Activated CD4-positive, alpha-beta T cell treated with anti-CD3 and anti-CD28 coated beads for 24 hours (primary cell): ENCODE data around the gene FBXW11.
"Not testable (repeated sequence)": the region's sequence is repeated elsewhere in the genome, so short reads cannot be mapped to it uniquely, and the experiment has no call there.

Experiments
- DNase-seq, 2 donors: peaks; one replicate each; pipeline ENCODE4 v3.0.0-alpha.2; 2020; ENCODE audit warnings: low read depth in 2 of 2

FBXW11 gene

DNA sequence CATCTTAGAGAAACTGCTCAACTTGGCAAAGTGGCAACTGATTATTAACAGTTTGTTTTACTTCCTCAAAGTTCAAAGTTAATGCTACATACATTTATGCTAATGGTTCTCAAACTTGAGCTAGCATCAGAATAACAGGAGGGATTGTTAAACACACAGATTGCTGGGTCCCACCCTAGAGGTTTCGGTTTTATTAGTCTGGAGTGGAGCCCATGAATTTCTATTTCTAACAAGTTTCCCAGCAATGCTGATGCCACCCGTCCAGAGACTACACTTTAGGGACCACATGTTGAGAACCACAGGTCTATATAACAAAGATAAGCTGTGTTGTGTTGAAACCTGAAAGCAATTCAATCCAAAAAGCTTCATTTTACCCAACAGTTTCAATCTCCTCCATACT is 95.3 kb downstream of the FBXW11 start:
- DNase-seq = no peak

DNA sequence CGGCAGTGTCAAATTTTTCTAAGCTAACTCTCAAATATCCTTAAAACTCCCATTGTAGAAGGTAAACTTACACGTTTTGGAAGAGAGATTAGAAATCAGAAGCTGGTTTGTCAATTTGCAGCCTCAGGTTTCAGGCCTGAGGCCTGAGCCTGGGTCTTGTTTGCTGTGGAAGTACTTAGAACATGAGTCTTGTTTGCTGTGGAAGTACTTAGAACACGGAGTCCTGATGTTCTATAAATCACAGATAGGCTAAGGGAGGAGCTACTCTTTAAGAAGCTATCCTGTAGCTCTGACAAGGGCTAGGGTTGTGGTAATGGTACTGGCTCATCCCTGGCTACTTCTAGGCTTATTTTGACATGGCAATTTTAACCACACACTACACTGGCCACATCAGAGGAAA is 97.8 kb downstream of the FBXW11 start:
- DNase-seq = no peak

DNA sequence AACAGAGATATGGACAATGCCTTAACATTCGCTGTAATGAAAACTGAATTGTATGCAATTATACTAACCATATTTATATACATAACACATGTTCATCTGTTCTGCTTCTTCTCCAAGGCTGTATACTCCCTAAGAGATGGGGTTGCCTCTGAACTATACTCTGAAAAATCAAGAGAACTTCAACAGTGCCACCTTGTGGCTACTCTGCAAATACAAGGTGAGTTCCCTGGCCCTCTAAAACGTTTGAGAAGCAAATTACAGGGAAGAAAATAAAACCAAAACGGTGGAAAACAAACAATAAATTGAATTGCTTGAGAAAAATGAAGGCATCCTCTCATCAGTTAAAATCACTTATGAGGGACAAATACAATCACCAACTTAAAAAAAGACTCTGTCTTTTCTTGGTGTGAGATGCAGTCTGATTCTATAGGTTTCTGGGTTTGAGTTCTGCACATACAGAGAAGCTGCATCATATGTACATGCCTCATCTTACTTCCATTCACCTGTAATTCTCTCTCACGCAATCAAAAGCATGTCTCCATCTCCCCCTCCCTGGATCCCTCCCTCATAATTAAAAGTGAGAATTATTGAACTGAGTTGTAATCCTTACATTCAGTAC is 98.6 kb downstream of the FBXW11 start:
- DNase-seq = peak in 1 of 2 donors; percentile 31

DNA sequence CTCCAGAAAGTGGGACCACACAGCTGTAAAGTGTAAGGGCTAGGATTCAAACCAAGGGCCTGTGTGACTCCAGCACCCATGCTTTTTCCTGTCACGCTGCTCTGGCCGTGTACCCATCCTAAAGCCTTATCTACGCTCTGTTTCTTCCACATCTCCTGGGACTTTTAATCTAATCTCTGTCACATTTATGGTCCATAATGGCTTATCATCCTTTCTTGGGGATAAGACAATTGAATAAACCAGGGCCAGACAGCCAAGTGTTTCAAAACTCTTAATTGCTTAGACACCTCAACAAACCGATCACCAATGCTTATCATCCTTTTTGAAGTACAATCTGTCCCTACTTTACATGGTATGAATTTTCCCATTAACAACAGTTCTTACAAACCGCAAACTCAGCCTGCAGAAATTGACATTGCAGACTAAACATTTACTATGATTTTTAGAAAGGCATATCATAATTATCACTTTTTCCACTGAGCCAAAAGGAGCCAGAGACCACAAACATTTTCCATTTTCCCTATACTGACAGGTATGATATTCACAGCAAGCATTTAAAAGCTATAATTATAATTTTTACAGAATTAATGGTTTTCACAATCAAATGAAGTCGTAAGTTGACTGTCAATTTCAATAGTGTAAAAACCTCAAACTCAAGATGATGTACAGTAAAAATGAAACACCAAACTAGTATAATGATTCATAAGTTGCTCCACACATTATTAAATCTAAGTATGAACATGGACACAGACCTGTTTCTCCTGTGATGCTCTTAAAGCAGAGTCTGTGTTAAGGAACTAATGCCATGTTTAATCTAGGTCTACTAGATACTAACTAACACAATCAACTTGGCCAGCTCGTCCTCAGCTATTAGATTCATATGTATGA is 99.5 kb downstream of the FBXW11 start:
- DNase-seq = no peak

- no peak for DNase-seq
These were observed 100.3 kb downstream of the FBXW11 start for GRCh38 chr5:171906066-171906570.

DNA sequence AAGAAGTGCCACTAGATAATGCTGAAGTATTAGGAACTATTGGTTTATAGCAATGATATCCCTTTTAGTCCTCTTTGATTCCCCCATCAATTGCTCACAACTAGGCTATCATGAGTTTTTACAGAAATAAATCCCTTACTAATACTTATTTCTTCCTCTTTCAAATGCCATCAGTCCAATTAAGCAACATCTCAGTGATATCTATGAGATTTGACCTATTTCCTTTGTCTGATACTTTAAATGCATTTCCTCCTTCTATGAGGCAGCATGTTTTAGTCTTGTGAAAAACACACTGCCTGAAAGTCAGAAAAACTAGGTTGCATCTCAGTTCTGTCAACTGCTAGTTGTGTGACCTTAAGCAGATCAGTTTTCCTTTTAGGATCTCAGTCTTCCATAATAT is 101.6 kb downstream of the FBXW11 start:
- no peak for DNase-seq

- no peak for DNase-seq
These were observed 104.7 kb downstream of the FBXW11 start for GRCh38 chr5:171901764-171902163.

DNA sequence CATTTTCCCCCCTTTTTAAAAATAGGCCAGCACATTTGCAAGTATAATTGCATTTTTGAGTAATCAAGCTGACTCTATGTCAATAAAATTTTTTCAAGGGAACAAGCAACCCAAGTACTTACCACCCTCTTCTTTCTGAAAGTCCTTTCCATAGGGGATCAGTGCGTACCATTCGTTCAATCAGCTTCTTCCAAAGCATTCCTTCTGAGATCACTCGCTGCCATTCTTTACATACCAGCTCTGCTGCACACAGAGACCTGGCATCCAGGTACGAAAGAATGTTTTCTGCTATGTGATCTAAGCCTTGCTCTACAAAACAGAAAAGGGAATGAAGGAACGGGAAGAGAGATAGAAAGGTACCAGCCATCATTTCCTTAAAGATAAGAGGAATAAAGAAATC is 106.6 kb downstream of the FBXW11 start:
- no peak for DNase-seq

- no peak for DNase-seq
These were observed 107.6 kb downstream of the FBXW11 start for GRCh38 chr5:171898879-171899278.

GRCh38 chr5:171898386-171898785 is 108.1 kb downstream of the FBXW11 start:
- no peak for DNase-seq

DNA sequence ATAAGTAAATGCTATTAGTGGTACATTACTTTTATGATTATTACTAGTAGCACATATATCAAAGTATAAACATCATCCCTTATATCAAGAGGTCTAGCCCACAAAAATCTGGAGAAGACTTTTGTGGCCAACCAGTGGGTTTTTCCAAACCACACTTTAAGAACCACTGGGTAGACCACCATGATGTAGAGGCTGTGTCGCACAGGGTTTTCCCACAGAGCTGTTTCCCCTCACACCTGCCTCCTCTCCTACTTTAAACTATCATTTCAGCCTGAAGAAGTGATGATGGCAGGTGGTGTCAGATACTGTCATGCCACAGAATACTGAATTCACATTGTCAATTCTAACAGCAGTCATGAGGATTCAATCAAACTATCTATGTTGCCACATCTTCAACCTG is 109.2 kb downstream of the FBXW11 start:
- DNase-seq = no peak

DNA sequence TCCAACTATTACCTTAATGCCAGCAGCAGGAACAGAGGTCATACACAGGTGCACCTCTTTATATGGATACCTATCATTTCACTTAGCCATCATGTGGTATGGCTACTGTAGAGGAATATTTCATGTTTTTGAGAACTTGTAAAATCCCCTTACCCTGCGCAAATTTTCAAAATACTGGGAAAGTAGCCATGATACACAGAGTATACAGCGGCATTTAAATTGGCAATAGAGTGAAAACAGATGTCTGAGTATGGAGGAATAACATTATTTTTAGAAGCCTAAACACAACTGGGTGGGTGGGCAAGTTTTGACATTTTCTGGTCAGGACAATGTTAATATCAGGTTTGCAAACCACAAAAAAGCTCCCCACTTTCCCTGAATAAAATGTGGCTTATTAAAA is 111.4 kb downstream of the FBXW11 start:
- DNase-seq = no peak

DNA sequence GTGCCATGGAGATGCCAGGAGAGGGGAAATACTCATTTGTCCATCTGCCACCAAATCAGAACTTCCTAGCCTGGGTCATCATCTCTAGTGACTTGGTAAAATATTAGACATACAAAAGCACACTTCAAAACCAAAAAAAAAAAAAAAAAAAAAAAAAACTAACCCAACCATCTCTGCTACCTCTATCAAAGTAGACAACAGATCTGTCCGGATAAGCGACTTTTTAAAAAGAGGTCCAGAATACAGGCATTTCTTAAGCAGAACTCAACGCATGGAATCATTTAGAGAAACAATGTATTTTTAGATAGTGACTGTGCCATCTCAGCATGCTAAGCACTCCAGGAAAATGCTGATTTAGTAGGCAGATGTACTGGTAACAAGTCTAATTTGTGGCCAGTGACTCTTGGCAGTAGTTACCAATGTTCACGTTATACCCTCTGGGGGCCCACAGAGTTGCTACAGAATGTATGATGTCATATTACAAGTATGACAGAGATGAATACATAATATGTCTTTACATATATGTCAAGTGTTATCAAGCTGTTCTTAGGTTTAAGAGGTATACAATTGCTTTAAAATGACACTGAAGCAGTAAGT is 113.0 kb downstream of the FBXW11 start:
- no peak for DNase-seq

DNA sequence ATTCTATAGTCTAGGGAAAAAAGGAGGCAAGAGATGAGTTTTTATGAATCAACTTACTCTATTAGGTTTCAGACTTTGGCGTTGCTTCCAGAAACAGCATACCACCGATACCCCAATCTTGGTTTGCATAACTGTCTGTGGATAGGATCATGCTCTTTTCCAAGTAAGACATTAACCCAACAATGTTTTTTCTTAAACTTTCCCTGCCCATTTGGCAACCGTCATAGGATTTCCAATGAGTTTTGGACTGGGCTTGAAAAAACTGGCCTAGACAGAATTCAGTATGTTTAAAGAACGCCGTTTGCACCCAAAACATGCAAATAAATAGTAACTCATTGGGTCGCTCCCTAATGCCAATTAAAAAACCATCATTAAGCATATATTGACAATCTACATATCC is 114.8 kb downstream of the FBXW11 start:
- DNase-seq = no peak

- DNase-seq = no peak
These were observed 115.3 kb downstream of the FBXW11 start for GRCh38 chr5:171891150-171891549.

DNA sequence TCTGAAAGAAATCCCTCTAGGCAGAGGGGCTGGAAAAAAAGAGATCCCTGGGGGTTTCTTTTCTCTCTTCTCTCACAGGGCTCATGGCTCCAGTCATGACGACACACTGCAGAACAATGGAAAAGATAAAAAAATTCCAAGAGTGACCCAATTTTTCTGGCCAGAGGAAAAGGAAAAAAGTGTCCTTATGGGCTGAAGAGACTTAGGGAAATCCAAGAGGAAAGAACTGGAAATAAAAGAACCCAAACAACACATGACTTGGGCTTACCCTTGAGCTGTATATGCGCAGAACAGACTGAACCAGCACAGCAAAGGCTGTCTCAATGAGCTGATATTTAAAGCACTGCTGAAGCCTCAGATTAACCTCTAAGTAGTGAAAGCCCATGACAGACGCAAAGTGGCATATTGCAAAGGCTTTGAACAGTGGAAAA is 118.4 kb downstream of the FBXW11 start:
- DNase-seq = no peak

- DNase-seq = not testable (repeated sequence)
These were observed 120.4 kb downstream of the FBXW11 start for GRCh38 chr5:171886037-171886436.

- no peak for DNase-seq
These were observed 124.3 kb downstream of the FBXW11 start for GRCh38 chr5:171882118-171882517.

GRCh38 chr5:171874234-171874633 is 132.2 kb downstream of the FBXW11 start:
- DNase-seq = no peak

DNA sequence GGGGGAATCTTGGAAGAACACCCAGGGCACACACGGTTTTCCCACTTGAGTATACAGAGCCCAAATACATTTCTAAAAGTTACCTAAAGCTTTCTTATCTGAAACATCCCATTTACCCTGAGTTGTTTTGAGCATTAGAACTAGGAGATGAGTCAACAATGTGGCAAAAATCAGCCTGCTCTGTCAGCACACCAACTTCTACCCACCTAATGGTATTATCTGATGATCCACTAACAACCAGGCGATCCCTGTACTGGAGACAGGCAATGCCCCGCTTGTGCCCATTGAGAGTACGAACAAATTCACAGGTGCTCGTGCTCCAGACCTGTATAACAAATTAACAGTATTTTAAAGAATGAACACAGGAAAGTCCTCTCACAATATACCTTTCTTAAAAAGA is 133.8 kb downstream of the FBXW11 start:
- no peak for DNase-seq

DNA sequence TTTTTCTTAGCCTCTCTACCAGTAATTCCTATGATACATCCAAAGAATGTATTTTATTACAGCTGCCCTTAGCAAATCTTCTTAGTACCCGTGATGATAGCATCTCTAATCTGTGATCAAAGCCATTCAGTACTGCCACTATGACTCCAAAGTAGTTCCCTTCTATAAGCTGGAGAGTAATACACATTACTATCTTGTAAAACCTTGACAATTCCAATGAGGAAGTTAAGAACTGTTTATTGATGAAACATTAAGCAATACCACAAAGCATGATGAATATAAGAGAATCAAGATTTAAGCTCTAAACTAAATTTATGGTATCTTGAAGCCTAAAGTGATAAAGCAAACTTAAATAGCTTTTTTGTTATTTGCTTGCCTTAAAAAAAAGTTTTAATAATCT is 134.7 kb downstream of the FBXW11 start:
- no peak for DNase-seq

- no peak for DNase-seq
These were observed 136.5 kb downstream of the FBXW11 start for GRCh38 chr5:171869956-171870355.

- no peak for DNase-seq
These were observed 138.2 kb downstream of the FBXW11 start for GRCh38 chr5:171868236-171868635.
